ENCODE measurements around the gene HMG20B.
"Not testable (repeated sequence)": the region's sequence is repeated elsewhere in the genome, so short reads cannot be mapped to it uniquely, and the experiment has no call there.

The HMG20B gene

DNA sequence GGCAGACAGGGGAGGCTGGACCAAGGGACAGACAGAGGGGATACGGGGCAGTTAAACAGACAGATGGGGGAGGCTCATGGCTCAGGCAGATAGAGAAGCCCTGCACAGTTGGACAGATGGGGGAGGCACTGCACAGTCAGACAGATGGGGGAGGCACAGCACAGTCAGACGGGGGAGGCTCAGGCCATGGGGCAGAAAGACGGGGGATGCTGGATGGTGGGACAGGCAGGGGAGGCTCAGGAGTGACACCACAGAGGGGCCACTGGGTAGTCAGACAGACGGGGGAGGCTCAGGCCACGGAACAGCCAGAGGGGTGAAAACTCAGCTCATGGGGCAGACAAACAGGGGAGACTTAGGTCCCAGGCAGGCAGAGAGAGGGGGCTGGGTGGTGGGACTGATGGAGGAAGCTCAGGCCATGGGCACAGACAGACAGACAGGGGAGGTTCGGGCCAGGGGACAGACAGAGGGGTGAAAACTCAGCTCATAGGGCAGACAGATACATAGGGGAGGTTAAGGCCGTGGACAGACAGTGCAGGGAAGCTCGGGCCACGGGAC is 16.2 kb upstream of the HMG20B start:
- no peak for DNase-seq (ENCODE audit: low read depth)

DNA sequence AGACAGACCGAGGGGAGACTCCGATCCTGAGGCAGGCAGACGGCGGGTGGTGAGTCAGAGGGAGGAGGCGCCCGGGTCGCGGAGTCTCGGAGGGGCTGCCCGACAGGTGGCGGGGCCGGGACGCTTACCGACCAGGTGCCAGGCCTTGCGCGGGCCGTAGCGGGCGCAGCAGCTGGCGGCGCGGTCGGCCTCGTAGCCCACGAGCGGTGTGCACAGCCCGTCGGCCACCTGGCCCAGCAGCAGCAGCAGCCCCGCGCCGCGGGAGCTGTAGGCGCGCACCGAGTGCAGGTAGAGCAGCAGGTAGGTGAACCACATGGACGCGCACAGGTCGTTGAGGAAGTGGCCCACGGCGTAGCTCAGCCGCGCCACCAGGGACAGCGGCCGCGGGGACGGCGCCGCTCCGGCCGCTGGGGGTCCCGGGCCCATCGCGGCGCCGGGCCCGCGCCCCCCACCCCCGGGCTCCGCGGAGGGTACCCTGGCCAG is 15.7 kb upstream of the HMG20B start:
- no peak for DNase-seq (ENCODE audit: low read depth)

DNA sequence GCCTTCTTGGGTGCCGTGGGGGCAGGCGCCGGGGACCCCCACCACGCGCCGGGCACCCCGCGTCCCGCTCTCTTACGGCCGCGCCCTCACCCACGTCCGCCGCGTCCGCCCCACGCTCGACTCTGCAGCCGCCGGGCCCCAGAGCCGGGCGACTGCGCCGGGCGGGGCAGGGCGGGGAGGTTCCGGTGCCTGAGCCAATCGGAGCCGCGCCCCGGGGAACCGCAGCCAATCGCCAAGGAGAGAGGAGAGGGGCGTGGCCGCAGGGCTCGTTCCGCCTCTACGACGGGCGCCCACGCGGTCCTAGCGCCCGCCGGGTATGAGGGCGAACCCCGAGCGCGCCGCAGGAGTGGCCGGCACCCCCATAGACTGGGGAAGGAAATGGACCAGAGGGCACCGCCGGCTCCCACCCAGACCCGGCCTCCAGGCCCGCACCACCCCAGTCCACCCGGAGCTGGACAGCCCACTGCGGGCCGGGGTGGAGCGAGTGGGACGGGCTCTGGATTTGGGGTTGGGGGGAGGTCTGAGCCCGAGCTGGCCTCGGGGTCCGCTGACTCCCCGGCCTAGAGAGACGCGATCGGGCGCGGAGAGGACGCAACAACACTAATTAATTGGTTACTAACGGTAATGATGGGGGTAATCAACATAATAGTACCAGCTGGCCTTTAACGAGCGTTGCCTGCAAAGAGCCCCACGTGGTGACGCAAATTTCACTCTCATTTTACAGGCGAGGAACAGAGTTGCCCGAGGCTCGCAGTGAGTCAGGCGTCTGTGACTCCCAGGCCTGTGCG is 15.1 kb upstream of the HMG20B start, which contains the start of gene MFSD12:
Gene MFSD12, minus strand, starts transcription at position 126 of the 788 bp plus-strand sequence. CDS start 183 bp downstream, outside the sequence.
- peak; percentile 51 for DNase-seq (ENCODE audit: low read depth)

DNA sequence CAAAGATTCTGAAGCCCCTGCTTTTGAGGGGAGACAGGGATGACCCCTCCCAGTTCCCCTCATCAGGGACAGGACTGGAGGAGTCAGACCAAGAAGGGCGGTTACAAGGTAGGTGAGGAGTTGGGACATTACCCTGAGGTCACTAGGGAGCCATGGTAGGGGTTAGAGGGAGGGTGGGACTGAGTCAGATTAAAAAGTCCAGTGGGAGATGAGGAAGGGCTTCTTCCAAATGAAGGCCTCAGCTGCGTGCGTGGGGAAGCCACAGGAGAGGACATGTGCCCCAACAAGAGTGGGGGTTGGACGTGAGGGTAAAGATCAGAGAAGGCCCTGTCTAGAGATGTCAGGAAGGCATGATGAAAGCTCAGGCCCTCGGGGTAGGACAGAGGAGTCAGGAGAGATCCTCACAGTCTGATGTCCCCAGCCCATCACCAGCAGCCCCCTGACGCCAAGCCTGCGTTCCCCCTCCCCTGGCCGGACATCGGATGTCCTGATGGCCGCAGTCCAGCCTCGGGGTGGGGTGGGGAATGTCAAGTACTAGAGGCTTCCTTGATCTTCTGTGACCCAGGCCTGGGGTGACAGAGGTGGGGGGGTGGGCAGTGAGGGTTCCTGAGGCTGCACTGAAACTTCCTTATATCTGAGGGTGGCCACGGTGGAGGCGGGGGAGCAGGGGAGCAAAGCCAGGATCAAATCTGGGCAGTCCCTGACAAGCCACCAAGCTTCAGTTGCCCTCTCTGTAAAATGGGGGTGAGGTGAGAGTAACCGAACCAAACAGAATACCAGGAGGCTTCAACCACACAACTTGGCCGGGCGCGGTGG is 8.8 kb upstream of the HMG20B start:
- no peak for DNase-seq (ENCODE audit: low read depth)

DNA sequence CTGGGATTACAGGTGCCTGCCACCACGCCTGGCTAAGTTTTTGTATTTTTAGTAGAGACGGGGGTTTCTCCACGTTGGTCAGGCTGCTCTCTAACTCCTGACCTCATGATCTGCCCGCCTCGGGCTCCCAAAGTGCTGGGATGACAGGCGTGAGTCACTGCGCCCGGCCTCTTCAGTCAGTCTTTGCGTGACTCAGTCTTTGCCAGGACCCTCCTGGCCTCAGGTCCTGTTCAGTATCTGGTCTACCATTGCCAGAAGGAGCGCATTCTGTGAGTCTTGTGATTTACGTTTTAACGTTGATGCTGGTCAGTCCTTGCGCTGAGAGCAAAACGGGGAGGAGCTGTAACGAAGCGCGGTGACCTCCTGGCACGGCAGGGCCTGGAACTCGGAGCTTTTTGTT is 7.6 kb upstream of the HMG20B start:
- DNase-seq (ENCODE audit: low read depth): no peak

DNA sequence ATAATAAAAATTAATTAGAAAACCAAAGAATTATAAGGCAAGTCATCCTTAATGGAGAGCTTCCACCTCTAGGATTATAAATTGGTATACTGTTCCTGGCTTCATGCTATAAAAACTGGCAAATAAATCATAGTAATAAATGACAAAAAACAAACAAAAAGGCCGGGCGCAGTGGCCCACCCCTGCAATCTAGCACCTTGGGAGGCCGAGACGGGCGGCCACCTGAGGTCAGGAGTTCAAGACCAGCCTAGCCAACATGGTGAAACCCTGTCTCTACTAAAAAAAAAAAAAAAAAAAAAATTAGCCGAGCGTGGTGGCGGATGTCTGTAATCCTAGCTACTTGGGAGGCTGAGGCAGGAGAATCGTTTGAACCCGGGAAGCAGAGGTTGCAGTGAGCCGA is 2.7 kb upstream of the HMG20B start:
- not testable (repeated sequence) for DNase-seq (ENCODE audit: low read depth)

DNA sequence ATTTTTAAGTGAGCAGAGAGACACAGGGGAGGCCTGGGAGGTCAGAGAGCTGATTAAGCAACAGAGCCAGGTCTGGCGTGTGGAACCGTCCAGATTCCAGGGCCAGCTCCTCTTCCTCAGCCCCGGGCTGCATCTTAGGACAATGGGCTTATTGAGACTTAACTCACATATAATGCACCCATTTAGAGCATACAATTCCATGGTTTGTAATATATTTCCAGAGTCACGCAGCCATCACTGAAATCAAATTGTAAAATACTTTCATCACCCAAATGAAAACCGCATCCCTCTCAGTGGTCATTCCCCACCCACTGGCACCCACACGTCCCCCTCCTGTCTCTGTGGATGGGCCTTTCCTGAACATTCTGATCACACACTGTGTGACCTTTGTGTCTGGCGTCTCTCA is 2.1 kb upstream of the HMG20B start:
- DNase-seq (ENCODE audit: low read depth): no peak

DNA sequence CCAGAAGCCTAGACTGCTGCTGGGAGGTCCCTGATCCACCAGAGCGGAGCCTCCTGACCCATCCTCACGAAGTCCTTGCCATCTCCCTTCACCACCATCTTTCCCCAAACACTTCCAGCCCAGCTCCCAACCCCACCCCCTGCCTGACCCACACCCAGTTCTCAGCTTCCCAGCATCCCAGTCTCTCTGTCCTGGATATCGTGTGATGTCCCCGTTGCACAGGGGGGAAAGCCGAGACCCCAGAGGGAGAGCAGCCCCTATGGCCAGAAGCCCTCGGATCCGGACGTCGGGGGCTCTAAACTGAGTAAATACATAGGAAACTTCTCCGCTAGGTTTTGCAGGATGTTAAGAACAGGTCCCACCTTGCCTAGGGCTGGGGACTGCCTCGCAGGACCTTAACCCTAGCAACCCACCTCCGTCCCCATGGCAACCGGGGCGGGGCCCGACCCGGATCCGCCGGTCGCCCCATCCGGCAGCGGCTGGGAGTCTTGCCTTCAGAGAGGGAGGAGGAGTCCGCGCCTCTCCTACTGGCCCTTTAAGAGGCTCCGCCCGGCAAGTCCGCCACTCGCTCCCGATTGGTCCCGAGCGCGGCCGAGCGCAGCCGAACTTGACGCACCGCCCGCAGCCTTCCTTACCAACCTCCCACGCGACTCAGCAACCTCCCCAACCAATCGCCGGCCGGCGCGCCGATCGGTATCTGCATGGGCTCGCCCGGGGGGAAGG is 451 bp upstream of the HMG20B start:
- DNase-seq (ENCODE audit: low read depth): peak; percentile 97

DNA sequence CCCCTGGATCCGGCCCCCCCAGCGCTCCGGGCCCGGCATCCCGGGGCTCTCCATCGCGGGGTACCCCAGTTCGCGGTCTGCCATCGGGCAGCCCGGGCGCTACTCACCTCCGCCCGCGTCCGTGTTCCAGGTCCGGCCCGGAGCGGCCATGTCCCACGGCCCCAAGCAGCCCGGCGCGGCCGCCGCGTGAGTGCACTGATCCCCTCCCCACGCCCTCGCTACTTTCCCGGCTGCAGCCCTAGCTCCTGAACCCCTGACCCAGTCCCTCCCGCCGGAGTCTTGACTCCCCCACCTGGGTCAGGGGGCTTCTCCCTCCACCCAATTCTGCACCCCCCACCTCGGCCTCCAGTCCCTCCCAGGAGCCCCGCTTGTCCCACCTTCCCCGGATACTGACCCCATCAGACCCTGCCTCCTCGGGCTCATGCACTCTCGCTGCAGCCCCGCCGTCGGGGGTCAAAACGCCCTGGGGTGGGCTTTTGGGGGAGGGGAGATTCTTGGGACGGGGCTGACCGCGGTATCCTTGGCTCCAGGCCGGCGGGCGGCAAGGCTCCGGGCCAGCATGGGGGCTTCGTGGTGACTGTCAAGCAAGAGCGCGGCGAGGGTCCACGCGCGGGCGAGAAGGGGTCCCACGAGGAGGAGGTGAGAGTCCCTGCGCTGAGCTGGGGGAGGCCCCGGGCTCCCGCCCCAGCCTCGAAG is 566 bp downstream of the HMG20B start:
- no peak for DNase-seq (ENCODE audit: low read depth)

DNA sequence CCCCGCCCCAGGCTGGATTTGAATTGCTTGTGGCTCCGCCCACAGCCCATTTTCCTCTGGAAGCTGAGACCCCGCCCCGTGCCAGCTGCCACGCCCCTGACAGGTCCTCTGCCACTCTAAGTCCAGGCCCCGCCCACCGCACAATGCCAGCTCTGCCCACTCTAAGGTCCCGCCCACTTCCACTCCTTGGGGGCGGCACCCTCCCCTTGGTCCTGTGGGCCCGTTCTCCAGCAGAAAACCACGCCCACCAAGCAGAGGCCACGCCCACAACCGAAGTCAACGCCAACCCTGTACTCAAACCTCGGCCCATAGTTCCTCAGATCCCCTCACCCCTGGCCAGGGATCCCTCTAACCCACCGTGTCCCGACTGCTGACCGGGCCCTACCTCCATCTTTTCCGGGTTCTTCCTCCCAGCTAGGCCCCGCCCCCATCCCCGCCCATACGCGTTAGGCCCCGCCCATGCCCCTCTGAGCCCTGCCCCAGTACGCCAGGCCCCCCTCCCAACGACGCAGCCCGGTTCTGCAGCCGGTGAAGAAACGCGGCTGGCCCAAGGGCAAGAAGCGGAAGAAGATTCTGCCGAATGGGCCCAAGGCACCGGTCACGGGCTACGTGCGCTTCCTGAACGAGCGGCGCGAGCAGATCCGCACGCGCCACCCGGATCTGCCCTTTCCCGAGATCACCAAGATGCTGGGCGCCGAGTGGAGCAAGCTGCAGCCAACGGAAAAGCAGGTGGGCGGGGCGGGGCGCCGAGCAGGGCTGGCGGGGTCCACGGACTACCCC is 1.3 kb downstream of the HMG20B start:
- DNase-seq (ENCODE audit: low read depth): peak; percentile 43

DNA sequence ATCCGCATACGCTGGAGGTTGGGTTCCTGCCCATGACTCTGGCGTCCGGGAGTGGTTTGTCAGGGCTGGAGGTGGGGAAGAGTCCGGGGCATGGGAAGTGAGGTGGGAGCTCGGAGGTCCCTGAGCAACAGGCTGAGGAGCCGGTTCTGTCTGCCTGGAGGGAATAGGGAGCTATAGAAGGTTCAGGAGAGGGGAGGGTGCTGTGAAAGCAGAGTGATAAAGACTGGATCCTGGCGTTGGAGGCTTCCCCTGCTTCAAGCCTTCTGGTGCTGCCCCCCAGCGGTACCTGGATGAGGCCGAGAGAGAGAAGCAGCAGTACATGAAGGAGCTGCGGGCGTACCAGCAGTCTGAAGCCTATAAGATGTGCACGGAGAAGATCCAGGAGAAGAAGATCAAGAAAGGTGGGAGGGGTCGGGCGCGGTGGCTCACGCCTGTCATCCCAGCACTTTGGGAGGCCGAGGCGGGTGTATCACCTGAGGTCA is 2.6 kb downstream of the HMG20B start:
- DNase-seq (ENCODE audit: low read depth): no peak

DNA sequence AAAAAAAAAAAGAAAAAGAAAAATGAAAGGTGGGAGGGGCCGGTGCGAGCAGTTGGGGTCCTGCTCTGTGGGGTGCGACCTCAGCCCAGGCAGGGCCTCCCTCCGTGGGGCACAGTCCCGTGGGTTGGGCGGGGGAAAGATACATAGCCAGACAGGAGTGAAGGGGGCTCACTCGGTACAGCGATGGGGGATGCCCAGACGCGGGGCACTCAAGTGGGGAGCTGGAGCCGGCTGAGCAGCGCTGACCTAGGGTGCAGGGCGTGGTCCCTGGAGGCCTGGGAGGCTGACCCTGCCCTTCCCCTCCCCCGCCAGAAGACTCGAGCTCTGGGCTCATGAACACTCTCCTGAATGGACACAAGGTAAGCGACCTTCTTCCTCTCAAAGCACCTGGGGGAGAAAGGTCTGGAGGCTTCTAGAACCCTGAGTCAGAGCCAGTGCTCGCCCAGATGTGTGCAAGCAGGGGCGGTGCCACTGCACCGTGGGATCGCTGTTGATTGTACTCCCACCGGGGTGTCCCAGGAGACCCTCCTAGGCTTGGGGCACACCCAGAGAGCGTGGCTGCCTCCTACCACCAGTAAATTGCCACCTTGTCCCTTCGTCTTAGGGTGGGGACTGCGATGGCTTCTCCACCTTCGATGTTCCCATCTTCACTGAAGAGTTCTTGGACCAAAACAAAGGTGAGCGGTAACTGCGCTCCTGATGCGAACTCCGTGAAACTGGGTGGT is 3.4 kb downstream of the HMG20B start:
- no peak for DNase-seq (ENCODE audit: low read depth)

DNA sequence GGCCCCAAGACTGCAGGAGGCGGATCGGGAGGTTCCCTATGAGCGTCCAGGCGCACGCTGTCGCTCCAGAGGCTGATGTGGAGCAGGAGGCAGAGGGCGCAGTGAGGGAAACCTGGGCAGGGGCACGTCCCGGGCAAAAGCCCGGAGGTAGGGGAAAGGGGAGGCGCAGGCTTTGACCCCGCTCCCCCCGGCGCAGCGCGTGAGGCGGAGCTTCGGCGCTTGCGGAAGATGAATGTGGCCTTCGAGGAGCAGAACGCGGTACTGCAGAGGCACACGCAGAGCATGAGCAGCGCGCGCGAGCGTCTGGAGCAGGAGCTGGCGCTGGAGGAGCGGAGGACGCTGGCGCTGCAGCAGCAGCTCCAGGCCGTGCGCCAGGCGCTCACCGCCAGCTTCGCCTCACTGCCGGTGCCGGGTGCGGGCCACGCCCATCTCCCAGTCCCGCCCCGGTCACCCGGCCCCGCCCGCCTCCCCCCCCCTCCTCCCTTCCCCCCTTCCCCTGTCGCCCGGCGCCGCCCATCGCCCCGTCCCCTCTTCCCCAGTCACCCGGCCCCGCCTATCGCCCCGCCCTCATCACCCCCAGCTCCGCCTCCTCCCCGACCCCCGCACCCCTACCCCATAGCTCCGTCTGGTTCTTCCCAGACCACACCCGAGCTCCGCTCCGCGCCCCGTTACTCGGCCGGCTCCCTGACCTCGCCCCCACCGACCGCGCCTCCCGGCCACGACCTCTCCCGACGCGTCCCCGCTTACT is 4.1 kb downstream of the HMG20B start:
- no peak for DNase-seq (ENCODE audit: low read depth)

DNA sequence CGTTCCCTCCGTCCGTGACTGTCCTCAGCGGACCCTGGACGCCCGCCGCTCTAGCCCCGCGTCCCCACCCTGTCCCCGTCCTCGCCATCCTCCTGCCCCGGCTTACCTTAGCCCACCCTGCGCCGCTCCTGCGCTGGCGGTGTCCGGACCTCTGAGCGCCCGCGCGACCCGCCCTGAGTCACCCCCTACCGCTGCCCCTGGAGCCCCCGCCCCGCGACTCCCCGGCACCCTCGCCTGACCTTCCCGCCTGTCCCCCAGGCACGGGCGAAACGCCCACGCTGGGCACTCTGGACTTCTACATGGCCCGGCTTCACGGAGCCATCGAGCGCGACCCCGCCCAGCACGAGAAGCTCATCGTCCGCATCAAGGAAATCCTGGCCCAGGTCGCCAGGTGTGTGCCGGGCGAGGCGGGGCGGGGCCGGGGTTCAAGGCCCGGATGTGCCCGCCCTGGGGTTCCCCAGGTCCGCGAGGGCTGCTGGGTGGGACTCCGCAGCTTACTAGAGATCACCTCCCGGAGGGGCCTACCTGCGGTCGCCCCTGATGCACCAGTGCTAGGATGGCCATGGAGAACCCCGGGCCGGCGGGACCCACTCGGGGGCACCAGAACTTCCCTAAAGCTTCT is 5.1 kb downstream of the HMG20B start:
- DNase-seq (ENCODE audit: low read depth): no peak

DNA sequence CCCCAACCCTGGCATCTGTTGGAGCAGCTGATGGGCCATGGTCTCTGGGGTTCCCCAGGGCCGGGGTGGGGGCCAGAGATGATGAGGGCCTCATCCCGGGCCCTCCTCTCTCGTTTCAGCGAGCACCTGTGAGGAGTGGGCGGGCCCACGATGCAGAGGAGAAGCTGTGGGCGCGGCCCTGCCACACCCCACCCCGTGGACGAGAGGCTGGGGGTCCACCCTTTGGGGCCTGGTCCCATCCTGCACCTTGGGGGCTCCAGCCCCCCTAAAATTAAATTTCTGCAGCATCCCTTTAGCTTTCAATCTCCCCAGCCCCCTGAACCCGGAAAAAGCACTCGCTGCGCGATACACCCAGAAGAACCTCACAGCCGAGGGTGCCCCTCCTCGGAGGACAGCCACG is 5.6 kb downstream of the HMG20B start:
- DNase-seq (ENCODE audit: low read depth): no peak

DNA sequence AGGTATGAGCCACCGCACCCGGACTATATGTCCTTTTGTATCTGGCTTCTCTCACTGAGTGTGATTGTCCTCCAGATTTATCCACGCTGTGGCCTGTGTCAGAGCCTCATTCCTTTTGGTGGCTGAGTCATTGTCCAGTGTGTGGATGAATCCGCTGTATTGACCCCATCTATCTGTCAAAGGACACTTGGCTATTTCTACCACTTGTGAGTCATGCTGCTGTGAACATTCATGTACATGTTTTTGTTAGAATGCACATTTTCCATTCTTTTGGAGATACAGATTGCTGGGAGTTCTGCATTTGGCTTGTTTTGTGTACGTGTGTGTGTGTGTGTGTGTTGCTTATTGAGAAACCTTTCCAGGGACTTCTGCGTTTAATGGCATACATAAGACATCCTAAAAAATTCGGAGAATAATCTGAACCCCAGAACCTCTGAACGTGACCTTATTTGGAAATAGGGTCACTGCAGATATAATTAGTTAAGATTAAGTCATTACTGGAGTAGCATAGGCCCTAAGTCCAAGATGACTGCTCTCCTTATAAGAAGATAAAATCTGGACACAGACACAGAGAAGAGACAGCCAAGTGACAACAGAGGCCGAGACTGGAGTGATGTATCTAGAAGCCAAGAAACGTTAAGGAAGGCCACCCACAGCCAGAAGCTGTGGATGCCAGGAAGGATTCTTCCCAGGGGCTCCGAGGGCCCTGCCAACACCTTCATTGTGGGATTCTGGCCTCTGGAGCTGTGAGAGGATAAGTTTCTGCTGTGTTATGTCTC is 7.6 kb downstream of the HMG20B start:
- DNase-seq (ENCODE audit: low read depth): peak; percentile 95

DNA sequence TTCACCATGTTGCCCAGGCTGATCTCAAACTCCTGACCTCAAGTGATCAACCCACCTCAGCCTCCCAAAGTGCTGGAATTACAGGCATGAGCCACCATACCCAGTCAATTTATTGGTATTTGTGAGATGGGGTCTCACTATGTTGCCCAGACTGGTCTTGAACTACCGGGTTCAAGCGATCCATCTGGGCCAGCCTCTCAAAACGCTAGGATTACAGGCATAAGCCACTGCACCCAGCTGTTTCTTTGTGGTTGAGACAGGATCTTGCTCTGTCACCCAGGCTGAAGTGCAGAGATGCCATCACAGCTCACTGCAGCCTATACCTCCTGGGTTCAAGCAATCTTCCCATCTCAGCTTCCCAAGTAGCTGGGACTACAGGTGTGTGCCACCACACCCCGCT is 9.0 kb downstream of the HMG20B start:
- not testable (repeated sequence) for DNase-seq (ENCODE audit: low read depth)
